COR-L47 (cell line): Measurements from ENCODE around the gene NPLOC4.

ENCODE experiments used
- DNase-seq: peaks from one replicate; lab custom pipeline; 2025; lab: John Stamatoyannopoulos, UW

The NPLOC4 gene

GRCh38 chr17:81566461-81567126 lies 70.3 kb downstream of the NPLOC4 start:
- DNase-seq = peak; percentile 94

- no peak for DNase-seq
Measured at GRCh38 chr17:81565231-81565630, 71.7 kb downstream of the NPLOC4 start.

- no peak for DNase-seq
Measured at GRCh38 chr17:81564778-81565177, 72.1 kb downstream of the NPLOC4 start.

- no peak for DNase-seq
Measured at GRCh38 chr17:81563861-81564586, 72.9 kb downstream of the NPLOC4 start.

- no peak for DNase-seq
Measured at GRCh38 chr17:81561494-81561885, 75.4 kb downstream of the NPLOC4 start.

- DNase-seq = peak; percentile 17
Measured at GRCh38 chr17:81558941-81559806, 77.7 kb downstream of the NPLOC4 start.

GRCh38 chr17:81558115-81558468 lies 78.8 kb downstream of the NPLOC4 start:
- no peak for DNase-seq

- no peak for DNase-seq
Measured at GRCh38 chr17:81557276-81558114, 79.4 kb downstream of the NPLOC4 start.

- no peak for DNase-seq
Measured at GRCh38 chr17:81556863-81557262, 80.0 kb downstream of the NPLOC4 start.

GRCh38 chr17:81556175-81556691 lies 80.7 kb downstream of the NPLOC4 start:
- no peak for DNase-seq

GRCh38 chr17:81553616-81554181 lies 83.2 kb downstream of the NPLOC4 start:
- peak; percentile 77 for DNase-seq

GRCh38 chr17:81553018-81553615 lies 83.8 kb downstream of the NPLOC4 start:
- peak; percentile 96 for DNase-seq

GRCh38 chr17:81552244-81553017 lies 84.5 kb downstream of the NPLOC4 start, which contains the start of gene FAAP100:
TSS of gene FAAP100 (minus strand) at chr17:81552353. CDS start at chr17:81552330, 23 bp downstream.
- peak; percentile 86 for DNase-seq

- no peak for DNase-seq
Measured at GRCh38 chr17:81551458-81552243, 85.3 kb downstream of the NPLOC4 start.

- DNase-seq = no peak
Measured at GRCh38 chr17:81550830-81551457, 86.0 kb downstream of the NPLOC4 start.

GRCh38 chr17:81550285-81550684 lies 86.6 kb downstream of the NPLOC4 start:
- DNase-seq = no peak

- DNase-seq = no peak
Measured at GRCh38 chr17:81549826-81550225, 87.1 kb downstream of the NPLOC4 start.

- DNase-seq = no peak
Measured at GRCh38 chr17:81549031-81549557, 87.8 kb downstream of the NPLOC4 start.
